Left lobe of liver (tissue), 2 donors: ENCODE results near the gene SLC24A3. TPM values are rescaled to one million over a fixed set of nuclear protein-coding genes. Genes with fewer than 3 reads are reported as not detected.

ENCODE experiments used
- ATAC-seq: fragments of 200-7000 bp; cut with Tn5 transposase; one replicate; pipeline ENCODE4 v1.9.1; 2020; ENCODE audit warnings: mild to moderate bottlenecking, moderate library complexity
- DNase-seq: peaks from one replicate; pipeline ENCODE4 v3.0.0-alpha.2; 2020; ENCODE audit warnings: low spot score
- total RNA-seq: library from RNA; stranded (reverse); gene quantifications from one replicate; pipeline ENCODE4 v1.2.1, GENCODE V29; 2021
- donor health status: DM: no; HTN: no; CAD: no; lungs with moderate emphysema.
- donor health status: DM: no; HTN: yes; CAD: no.

SLC24A3 gene
- total RNA-seq, 1 donor from 2014 or later, result 0.35 TPM

DNA sequence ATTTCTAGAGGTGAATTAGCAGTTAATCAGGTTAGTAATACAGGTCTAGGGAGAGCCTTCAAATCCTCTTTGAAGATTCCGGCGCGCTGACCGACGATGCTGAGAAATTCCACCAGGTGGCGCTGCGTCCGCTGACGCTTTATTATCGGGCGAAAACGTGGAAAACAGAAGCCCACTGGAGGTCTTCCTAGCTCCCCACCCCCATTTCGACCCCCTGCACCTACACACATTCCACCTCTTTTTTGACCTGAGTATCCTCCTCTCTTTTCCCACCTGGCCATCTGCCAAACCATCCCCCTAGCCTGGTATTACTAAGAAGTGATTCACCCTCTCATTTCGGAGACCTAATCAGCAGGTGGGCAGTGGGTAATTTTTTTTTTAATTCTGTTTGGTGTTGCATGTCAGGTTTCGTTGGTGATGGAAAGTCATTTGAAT is 480.3 kb downstream of the SLC24A3 start:
- peak; percentile 56 for DNase-seq
- ATAC-seq, result peak; percentile 75

DNA sequence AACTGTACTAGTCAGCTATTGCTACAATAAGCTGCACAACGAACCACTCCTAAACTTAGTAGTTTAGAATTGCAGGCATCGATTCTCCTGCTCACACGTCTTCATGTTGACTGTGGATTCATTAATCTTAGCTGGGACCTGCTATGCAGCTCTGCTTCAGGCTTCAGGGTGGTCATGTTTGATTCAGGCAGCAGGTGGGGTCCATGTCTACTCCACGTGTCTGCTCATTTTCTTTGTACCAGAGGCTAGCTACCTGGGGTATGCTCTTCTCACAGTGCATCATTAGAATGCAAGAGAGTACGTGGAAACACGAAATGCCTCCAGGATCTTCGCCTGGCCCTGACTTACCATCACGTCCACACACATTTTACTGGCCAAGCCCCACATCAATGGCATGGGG is 481.1 kb downstream of the SLC24A3 start:
- DNase-seq, result no peak
- ATAC-seq, result no peak

DNA sequence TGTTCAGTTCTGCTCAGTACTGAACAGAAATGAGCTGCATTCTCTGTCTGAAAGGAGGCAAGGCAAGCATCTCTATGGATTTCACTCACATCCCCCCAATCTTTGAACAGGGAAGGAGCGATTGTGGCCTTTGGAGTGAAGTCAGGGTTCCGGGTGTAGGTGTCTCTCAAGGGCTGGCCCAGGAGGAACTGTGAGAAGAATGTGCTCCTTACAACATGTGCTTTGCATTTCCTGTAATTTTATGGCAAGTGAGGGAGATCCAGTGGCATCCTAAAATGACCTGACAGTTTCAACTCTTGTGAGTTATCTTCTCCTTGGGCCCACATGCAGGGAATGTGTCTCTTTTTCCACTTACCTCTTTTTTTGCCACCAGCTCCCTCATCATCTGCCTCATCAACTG is 482.6 kb downstream of the SLC24A3 start:
- ATAC-seq (no peak), DNase-seq (no peak)

DNA sequence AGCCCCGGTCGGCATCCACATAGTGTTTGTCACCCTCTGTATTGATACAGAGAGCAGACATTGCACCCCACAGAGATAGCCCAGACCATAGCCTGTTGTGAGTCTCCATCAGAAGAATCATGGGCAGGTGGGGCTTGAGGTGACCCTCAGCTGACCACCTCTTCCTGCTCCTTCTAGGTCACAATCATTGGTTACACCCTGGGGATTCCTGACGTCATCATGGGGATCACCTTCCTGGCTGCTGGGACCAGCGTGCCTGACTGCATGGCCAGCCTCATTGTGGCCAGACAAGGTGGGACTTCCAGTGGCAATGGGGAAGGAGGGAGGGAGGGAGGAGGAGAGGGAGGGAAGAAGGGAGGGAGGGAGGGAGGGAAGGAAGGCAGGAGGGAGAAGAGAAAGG is 484.2 kb downstream of the SLC24A3 start:
- ATAC-seq (no peak), DNase-seq (no peak)

DNA sequence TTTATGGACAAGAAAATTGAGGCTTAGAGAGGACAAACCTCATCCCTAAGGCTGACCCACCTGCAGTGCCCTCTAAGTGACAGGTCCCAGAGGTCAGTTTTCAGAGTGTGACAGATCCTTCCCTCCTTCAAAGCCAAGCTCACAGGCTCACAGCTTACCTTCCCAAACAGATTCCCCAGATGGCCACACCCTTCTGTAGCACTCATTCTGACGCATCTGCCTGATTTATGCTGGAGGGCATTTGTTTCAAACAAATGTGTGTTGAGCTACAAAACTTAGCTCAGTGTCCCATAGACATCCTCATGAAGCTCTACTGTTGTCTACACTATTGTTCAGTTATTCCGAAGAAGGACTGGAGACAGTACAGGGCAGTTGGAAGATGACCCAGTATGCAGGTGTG is 485.0 kb downstream of the SLC24A3 start:
- no peak for ATAC-seq
- DNase-seq, result no peak

DNA sequence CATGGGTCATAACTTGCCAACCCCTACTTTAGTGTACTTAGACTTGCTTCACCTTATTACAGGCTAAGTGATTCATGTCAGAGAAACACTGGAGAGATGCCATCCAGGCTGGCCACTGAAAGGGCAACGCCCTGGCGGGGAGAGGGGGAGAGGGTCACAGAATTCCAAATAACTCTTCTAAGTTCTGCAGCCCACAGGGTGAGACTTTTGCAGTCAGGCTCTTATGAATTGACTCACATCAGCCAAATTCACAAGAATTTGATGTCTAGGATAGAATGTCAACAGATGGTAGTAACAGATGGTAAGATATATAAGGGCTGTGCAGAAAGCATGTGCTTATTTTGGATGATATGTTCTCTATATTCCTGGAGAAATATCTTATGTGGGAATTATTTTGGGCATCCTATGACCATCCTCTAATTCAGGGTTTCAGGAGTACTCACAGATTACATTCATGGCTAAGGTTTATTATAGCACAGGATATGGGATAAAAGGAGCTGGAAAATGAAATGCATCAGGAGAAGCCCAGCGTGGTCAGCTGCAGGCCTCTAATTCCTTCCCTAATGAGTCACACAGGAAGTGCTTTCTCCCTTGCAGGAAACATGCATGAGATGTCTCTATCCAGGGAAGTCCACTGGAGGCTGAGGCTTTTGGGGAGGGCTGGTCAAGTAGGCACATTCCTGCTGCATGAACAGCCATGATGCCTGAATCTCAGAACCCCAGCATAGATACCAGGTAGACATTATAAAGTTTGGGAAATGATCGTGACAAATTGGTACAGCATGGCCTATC is 486.9 kb downstream of the SLC24A3 start:
- ATAC-seq (no peak), DNase-seq (no peak)

DNA sequence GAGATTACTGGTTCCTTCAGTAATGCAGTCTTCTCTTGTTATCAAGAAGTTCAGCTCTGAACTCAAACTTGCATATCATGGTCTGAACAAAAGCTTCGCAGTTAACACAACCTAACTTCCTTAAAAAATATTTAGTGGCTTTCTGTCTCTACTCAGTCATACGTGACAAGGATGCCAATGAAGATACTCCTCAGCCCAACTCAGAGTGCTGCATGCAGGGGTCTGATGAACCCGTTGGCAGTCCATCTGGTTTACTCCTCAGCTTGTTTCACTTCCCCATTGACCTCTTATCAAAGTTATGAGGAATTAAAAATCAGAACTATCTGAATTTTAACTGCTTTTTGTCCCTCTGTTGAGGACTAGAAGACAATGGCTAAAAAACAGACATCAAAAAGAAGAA is 489.0 kb downstream of the SLC24A3 start:
- no peak for ATAC-seq

DNA sequence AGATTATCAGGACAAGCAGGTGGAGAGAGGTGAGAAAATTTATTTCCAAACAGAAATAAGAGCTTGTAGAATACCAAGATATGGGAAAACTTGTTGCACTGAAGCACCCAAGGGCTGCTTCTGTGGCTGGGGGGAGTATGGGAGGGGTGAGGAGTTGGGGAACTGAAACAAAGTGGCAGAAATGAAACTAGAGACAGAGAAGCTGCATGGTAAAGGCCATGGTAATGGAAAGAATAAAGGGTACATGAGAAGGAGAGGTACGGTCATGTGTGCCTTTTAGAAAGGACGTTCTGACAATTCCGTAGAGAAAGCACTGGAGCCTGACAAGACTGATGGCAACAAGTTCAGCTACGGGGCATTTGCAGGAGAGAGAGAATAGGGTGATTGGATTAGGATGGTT is 494.0 kb downstream of the SLC24A3 start:
- ATAC-seq (peak; percentile 36), DNase-seq (no peak)

More for the DNA sequence above, 489.0 kb downstream of the SLC24A3 start:
- no peak for DNase-seq

DNA sequence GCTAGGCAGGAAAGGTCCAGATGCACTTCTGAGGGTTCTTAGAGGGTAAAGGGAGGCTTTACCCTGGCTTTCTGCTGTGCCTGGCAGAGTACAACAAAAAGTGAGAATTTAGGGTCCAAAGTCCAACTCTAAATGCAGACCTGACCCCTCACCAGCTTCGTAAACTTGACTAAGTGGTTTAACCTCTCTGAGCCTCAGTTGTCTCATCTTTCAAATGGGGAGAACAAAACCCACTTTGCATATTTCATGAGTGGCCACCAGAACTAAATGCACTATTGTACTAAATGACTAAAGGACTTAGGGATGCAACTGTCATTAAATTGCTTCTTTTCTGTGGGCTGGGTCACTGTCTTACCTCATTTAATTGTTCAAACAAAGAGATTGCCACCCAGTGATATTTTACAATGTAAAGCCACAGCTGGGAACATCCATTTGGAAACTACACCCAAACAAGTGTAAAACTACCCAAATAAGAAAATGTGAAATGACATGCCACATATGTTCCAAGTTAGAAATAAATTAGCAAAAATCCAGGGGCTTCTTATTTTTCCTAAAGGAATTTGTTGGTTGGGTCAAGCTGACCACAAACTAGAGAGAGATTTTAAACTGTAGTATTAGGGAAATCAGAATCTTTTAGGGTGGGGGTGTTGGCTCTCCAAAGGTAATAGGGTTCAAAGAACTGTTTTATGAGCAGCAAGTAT is 497.3 kb downstream of the SLC24A3 start:
- no peak for ATAC-seq
- DNase-seq, result no peak

DNA sequence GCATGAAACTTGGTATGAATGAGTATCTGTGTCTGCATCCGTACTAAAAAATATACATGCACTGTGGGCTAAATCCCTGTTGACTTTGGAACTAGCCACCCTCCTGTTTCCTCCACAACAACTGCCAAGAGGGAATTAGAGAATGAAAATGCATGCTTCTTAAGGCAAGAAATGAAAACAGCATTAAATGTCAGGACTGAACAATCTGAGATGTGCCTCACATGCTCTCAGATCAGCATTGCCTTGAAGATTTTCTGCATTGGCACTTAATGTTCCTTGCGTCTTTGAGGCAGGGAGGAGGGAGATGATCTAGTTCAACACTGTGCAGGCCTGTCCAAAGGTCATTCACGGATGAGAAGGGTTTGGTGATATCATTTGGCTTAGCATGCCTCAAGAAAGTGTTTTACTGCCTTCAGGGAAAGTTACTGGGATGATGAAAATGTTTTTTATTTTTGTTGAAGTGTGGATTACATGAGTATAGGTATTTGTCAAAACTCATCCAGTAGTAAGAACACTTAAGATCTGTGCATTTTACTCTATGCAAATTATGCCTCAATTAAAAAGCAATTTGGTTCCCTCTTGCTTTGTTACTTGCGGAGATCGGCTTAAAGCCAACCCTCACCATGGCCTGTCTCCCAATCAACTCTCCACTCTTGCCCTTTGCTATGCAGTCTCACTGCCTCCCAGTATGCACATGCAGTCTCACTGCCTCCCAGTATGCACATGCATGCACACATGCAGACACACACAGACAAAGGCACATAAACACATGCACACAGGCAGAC is 498.1 kb downstream of the SLC24A3 start:
- DNase-seq (no peak), ATAC-seq (no peak)

DNA sequence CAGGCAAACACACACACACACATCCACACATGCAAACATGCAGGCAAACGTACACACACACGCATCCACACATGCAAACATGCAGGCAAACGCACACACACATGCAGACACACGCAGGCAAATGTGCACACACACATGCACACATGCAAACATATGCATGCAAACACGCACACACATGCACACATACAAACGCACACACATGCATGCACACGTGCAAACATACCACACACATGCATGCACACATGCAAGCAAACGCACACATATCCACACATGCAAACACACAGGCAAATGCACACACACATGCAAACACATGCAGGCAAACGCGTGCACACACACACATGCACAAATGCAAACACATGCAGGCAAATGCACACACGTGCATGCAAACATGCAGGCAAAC is 498.7 kb downstream of the SLC24A3 start:
- DNase-seq (no peak), ATAC-seq (no peak)

DNA sequence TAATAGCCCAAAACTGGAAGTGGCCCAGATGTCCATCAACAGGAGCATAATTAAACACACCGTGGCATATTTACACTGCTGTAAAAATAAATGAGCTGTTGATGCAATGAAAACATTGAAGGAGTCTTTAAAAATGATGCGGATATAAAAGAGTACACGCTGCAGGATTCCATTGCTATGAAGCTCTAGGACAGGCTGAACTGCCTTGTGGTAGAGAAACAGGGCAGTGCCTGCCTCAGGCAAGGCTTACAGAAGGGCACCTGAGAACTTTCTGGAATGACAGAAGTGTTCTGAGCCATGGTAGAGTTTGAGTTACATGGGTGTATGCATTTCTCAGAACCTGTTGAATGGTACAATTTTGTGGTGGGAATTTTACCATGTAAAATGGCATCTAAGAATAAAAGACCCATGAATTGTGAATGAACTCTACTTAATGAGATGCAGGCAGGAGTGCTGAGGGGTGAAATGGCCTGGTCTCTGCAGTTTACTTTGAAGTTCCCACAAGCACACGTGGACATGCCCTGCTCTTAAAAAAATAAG is 500.3 kb downstream of the SLC24A3 start:
- no peak for DNase-seq
- no peak for ATAC-seq

DNA sequence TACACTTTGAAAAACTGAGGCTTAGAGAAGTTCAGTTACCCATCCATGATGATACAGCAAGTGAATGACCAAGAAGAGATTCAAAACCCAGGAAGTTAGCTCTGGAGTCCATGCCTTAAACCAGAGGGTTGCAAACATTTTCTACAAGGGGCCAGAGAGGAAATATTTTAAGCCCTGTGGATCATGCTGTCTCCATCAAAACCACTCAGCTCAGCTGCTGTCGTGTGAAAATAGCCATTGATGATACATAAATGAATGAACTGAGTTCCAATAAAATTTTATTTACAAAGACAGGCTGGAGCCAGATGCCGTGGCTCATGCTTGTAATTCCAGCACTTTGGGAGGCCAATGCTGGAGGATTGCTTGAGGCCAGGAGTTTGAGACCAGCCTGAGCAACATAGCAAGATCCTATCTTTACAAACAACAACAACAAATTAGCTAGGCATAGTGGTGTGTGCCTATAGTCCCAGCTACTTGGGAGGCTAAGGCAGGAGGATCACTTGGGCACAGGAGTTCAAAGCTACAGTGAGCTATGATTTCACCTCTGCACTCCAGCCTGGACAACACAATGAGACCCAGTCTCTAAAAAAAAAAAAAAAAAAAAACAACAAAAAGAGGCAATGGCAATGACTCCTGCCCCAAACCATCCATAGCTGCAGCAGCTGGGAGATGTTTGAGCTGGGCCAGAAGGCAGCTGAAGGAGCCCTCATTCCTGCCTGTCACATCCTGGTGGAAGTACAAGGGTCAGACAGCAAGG is 501.6 kb downstream of the SLC24A3 start:
- ATAC-seq (no peak), DNase-seq (no peak)

DNA sequence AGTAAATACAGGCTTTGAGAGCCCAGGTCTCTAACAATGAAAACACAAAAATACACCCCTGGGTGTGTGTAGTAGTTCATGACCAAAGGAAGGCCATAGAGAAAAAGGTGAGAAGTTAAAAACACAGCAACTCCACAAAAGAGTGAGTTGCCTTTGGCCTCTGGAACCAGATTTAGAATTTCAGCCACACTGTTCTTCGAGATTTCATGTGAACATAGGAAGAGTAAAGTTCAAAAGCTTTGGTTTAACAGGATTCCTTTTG is 502.1 kb downstream of the SLC24A3 start:
- ATAC-seq, result no peak
- DNase-seq, result no peak

DNA sequence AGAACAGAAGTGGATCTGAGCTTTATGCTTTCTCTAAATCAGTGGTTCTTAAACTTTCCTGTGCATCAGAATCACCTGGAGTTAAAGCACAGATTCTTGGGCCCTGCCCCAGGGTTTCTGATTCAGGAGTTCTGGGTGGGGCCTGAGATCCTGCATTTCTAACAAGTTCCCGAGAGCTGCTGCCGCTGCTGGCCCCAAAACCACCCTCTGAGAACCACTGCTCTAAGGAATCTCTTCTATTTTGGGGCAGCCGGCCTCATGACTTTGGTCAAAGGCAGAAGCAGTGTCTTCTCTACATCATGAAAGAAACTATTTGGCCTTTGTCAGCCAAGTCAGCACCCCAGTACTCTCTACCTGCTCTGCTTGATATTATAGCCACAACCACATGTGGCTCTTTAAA is 503.5 kb downstream of the SLC24A3 start:
- DNase-seq (no peak), ATAC-seq (no peak)

DNA sequence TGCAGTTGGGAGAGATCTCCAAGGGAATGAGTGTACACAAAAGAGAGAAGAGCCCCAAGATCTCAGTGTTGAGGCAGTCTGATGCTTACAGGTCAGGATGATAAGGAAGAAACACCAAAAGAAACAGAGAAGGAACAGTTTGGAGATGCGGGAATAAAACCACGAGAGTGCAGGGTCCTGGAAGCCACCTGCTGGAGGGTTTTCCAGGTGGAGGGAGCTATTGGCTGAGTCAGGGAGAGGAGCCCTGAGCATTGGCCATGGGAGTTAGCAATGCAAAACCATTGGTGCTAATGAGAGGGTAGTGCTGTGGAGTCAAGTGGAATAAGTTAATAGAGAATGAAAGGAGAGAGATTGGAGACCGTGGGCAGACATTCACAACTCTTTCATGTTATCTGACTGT is 506.4 kb downstream of the SLC24A3 start:
- DNase-seq, result no peak
- ATAC-seq, result no peak

DNA sequence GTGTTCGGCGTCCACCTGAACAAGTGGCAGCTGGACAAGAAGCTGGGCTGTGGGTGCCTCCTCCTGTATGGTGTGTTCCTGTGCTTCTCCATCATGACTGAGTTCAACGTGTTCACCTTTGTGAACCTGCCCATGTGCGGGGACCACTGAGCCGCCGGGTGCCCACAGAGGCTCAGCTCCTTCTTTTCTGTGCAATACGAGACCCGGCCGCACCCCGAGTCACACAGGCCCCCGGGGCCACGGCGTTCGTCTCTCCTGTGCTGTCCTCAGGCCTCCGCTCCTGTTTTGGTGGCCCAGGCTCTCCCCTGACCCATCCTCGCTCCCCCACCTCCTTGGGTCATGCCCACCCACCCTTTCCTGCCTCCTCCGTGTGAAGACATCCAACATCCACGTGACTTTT is 508.5 kb downstream of the SLC24A3 start:
- DNase-seq, result no peak
- no peak for ATAC-seq

DNA sequence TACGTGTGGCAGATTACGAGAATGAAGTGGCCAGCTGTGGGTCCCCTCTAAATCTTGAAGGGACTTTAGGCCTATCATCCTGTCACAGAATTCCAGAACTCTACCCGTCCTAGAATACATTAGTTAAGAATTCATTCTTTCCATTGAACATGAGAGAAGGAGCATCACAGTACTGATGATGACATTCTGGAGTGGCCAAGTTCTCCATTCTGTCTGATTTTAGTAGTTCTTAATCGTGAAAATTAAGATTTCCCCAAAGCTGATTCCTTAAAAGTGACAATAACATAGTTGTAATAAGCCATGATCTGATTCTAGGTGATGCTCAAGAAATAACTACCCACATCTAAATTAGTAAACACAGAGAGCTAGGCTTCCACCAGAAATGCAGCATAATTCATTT is 510.6 kb downstream of the SLC24A3 start:
- no peak for DNase-seq
- ATAC-seq, result no peak

DNA sequence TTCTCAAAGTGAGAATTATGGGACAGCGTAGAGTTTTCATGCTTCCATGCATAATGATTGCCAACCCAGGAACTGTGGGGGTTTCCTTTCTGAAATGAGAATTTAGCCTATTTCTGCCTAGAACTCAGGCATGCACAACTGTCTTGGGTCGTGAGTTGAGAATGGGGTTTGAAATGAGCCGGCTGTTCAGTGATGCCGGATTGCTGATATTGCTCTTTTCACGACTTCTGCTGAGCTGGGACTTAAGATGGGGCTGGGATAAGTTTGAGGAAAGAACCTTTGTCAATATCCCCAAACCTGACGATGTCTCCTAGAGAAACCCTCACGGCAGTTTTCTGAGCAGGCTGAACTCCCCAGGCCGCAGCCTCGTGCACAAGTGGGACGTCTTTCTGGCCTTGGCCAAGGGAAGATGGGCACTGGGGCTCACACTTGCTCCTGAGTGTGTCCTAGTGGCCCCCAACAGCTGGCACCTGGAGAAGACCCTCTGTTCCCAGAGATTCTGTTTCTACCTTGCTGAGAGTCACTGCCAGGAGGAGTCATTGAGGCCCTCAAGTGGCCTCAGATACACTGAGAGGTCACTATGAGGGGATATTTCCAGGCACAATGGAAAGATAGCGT is 511.5 kb downstream of the SLC24A3 start:
- DNase-seq, result no peak
- no peak for ATAC-seq

DNA sequence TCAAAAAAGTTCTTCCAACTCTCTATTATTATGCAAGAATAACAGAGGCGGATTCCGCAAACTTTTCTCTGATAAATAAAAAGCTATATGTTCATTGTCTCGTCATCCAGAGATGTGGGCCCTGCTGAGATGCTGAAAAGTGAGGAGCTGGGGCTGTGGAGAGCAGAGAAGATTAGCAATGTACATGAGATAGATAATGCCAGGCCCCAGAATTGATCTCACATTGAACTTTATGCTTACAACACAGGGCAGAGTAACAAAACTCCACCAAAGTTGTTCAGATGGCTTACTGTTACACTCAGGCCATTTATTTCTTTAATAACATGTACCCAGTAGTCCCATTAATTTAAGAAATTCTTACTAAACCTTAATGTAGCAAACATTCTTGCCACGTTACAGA is 512.9 kb downstream of the SLC24A3 start:
- ATAC-seq (no peak), DNase-seq (no peak)
